Measurements from ENCODE around the gene IL13.

Gene IL13

DNA sequence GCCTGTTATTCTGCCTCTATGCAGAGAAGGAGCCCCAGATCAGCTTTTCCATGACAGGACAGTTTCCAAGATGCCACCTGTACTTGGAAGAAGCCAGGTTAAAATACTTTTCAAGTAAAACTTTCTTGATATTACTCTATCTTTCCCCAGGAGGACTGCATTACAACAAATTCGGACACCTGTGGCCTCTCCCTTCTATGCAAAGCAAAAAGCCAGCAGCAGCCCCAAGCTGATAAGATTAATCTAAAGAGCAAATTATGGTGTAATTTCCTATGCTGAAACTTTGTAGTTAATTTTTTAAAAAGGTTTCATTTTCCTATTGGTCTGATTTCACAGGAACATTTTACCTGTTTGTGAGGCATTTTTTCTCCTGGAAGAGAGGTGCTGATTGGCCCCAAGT is 15.5 kb downstream of the IL13 start:
- no peak for DNase-seq

DNA sequence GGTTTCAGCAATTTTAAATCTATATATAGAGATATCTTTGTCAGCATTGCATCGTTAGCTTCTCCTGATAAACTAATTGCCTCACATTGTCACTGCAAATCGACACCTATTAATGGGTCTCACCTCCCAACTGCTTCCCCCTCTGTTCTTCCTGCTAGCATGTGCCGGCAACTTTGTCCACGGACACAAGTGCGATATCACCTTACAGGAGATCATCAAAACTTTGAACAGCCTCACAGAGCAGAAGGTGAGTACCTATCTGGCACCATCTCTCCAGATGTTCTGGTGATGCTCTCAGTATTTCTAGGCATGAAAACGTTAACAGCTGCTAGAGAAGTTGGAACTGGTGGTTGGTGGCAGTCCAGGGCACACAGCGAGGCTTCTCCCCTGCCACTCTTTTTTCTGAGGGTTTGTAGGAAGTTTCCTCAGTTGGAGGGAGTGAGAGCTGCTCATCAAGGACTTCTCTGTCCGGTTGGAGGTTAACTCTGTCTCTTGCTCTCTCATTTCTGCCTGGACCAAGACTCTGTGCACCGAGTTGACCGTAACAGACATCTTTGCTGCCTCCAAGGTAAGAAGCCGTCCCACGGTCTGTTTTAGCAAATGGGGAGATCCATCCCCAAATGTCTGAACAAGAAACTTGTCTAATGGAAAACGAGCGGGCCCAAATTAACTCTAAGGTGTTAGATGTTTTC is 16.1 kb downstream of the IL13 start, which contains the start of gene IL4:
TSS of gene IL4 (plus strand) at position 51 of the 692 bp plus-strand sequence. CDS start at position 113, 62 bp downstream.
- no peak for DNase-seq

DNA sequence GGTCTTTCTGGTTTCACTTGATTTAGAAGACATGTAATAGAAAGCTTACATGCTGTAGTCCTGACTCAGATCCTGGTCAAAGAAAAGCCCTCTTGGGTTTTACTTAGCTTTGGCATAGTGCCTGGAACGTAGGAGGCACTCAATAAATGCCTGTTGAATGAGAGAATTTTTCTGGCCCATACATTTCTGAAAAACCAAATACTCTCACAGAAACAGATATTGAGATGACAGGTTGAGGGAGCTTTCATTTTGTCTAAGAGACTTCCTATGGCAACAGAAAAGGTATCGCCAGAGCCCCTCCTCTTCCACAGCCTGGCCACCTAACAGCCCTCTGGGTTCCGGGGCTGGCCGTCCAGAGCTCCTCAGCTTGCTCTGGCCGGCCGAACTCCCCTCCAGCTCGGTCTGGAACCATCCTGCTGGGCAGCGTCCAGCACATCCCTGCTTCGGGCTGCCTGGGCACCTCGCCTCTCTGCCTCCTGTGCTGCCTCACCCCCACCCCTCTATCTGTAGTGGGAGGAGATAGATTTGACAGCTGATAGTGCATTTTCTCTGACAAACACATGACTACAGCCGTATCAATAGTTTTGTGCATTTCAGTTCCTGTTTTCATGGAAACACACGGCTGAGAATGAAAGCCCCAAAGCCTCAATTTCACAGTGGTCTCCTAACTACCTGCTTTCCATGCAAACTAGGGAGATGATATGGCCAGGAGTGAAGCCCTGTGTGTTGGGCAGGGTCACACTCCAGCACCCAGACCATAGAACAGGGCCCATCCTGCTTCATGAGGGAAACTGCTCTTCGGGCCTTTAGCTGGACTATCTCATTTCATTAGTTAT is 16.9 kb downstream of the IL13 start:
- DNase-seq, result no peak

DNA sequence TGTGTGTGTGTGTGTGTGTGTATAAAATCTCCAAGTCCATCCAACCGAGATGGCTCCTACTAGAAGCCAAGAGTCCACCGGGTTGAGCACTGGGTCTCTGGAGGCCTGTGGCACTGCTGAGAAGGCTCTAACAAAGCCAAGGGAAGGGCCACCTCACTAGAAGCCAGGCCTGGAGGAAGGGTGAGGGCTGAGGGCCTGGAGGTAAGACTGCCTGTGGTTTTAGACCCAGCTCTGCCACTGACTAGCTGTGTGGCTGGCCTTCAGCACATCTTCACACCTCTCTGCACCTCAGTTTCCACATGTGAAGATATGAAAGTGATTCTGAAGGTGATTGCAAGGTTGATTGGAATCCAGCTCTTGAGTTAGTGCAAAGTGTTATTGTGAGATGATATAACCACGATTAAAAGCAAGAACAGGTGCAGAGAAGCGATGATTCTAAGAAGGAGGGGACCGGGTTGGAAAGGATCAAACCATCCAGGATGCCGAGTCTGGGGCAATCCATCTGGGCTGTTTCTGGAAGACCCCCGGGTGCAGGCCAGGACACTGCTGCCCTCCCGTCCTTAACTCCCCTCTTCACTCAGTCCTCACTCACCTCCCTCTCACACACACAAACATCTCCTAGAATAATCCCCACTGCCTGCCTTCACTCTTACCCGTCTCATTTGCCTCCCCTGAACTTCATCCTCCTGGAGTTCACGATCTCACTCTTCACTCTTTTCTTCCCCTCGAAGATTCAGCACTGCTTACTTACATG is 18.1 kb downstream of the IL13 start:
- DNase-seq, result no peak

DNA sequence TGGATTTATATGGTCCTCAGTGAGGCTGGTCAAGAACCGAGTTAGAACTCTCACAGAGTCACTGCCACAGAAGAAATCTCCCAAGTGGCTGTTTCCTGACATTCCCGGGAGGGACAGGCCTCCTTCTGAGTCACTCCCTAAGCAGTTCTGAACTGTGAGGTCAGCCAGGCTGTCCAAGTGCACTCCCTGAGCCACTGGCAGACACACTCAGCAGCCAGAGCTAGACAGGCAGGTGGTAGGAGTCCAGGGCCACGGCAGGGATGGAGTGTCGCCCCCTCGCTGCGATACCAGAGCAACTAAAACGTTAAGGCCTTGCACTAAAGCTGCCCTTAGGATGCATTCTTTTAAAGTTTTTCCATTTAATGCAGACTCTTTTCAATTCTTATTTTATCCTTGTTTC is 19.2 kb downstream of the IL13 start:
- DNase-seq, result no peak

DNA sequence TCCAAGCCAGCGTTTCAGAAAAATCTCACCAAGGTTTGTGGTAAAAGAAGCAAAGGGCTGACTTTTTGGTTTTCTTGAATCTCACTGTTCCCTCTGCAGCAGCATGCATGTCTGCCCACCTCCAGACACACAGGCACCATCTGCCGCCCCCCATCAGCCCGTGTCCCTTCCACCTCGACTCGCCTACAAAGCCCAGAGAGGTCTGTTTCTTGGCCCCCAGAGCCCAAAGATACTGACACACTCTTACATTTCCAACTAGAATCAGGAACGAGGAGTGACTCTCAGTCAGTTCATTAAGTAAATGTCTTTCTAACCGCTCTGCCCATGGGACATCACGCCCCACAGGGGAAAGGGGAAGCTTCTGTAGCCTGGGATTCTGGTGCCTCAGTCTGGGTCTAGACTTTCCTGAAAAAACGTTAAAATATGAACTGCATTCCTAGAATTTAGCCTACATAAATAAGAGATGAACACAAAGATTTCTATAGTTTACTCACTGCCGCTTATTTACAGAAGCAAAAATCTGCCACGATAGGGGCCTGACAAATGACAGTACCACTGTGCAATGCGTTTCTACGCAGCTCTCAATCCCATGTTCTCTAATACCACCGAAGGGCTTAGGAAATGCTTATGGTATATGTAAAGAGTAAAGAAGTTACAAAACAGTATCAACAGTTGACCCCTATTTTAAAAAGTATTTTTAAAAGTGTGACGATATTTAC is 19.9 kb downstream of the IL13 start:
- no peak for DNase-seq

DNA sequence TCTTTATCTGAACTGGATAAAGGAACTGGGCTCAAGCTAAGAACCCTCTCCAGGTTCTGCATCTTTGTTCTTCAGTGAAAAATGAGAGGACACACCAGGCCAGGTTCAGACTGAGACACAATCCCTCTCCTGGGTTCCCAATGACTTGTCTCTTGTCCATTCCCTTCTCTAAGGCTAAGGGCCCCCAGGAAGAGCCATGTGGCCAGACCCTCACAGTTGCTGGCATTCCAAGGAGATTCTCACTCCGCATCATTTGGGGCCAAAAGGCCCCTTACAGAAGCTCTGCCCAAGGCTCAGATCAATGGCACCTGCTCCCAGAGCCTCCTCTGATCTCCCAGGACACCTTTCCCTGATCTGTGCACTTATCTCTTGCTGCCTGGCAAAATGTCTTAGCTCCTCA is 20.8 kb downstream of the IL13 start:
- no peak for DNase-seq

DNA sequence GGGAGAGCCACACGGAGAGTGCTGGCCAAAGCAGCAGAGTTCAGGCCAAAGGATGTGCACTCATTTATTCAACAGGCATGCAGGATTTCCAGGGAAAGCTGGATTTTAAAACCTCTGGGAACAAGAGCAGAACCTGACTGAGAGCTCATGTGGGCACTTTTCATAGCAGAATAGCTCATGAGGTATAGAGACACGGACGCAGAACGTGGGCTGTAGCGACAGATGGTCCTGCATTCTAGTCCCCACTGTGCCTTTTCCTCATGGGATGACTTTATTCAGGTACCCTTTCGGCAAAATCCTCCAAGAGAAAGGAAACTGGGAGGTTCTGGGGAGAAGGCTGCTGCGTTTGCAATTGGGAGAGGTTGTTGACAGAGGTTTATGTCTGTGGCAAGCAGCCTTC is 21.2 kb downstream of the IL13 start:
- no peak for DNase-seq

DNA sequence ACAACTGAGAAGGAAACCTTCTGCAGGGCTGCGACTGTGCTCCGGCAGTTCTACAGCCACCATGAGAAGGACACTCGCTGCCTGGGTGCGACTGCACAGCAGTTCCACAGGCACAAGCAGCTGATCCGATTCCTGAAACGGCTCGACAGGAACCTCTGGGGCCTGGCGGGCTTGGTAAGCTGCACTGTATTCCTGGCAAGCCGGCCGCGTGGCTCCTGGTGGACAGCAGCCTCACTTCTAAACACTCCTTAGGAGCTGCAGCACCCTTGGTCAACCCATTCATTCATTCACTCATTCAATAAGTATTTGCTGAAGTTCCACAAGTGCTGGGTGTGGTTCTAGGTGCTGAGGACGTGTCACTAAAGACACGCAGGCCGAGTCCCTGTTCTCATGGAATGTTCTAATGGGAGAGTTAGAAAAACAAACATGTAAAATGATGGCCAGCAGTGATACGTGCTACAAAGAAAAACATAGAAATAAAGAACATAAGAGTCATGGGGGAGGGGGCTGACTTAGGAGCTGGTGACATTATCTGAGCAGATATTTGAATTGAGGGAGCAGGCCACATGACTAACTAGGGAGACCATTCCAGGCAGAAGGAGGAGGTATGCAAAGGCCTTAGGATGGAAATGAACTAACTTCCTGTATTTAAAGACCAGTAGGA is 21.9 kb downstream of the IL13 start:
- no peak for DNase-seq

DNA sequence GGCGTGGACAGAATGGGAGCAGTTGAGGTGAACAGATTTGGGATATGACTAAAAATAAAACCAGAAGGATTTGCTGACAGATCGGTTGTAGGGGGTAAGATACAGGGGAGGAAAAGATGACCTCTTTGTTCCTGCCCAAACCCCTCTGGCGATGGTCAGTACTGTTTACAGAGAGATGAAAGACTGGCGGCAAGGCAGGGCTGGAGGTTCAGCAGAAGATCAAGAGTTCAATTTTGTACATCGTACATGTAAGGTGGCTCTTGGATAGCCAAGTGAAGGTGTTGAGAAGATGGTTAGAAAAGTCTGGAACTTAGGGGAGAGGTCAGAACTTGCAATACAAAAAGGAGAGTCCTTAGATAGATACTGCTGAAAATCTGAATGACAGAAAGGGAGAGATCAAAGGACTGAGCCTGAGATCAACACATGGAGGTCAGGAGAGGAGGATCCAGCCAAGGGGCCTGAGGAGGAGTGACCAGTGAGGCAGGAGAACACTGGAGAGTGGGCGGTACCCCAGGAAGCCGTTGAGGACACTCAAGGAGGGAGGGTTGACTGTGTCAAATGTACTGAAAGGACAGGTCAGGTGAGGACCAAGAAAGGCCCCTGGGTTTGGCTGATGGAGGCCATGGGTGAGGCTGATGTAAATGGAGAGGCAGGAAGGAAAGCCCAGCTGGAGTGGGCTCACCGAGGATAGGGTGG is 23.0 kb downstream of the IL13 start:
- DNase-seq, result no peak

DNA sequence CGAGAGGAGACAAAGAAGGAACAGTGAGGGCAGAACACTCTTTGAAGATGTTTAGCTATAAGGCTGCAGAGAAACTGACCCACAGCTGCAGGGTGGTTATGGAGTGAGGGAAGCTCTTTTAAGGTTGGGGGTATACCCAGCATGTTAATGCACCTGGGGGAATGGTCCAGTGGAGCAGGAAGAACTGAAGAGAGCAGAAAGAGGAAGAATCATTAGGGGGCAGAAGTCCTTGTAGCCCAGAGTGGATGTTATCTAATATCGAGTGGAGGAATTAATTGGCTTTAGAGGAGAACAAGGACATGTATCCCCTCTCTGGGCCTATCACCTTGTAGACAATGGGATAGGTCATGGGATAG is 23.5 kb downstream of the IL13 start:
- no peak for DNase-seq

DNA sequence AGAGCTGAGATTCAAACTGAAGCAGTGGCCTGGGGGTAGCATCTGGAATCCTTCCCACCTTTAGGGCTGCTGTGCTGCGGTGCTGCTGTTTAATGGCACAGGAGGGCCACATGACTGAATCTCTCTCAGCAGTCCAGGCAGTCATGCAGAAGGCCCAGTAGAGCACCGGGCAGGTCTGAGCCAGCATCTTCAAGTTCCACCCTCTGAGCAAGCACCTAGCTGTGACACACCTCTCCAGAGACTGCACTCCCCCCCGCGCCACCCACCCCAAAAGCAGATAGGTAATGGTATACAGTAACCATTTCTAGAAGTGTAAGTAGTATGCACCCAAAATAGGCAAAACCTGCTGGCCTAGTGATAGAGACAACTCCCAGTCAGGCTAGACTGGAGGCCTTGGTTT is 24.0 kb downstream of the IL13 start:
- no peak for DNase-seq

DNA sequence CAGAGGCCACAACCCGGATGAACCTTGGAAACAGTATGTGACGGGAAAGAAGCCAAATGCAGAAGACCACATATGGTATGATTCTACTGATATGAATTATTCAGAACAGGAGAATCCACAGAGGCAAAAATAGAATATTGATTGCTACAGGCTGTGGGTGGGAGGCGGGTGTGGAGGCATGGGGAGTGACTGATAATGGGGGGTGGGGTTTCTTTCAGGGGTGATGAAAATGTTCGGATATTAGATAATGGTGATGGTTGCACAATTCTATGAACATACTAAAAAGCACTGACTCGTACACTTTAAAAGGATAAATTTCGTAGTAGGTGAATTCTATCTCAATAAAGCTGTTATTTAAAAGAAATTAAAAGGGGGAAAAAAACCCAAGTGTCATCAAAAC is 26.5 kb downstream of the IL13 start:
- DNase-seq, result no peak

DNA sequence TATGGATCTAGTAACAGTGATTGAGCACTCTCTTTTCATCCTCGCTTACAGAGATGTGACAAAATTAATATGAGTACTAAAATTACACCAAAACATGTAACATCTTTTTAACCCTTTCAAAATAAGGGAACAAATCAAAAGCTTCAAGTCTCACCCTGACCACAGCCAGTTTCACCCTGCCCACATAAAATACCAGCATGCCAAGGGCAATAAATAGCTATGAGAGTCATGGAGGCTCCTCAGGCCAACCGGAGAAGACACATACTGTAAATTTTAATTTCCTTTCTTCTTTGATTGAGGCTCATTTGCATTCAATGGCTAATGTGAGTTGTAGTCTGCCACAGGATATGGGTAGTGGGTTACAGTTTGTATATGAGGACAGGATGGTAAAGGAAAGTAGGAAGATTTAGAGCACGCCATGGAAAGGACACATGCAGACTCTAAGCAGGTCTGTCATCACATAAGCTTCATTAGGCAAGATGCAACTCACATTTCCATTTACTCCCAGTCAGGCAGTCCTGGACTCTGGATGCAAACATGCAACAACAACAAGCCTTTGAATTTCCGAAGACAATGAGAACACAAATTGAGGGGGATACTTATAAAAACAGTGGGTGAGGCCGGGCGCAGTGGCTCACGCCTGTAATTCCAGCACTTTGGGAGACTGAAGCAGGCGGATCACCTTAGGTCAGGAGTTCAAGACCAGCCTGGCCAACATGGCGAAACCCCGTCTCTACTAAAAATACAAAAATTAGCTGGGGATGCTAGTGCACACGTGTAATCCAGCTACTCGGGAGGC is 27.1 kb downstream of the IL13 start:
- DNase-seq, result no peak

DNA sequence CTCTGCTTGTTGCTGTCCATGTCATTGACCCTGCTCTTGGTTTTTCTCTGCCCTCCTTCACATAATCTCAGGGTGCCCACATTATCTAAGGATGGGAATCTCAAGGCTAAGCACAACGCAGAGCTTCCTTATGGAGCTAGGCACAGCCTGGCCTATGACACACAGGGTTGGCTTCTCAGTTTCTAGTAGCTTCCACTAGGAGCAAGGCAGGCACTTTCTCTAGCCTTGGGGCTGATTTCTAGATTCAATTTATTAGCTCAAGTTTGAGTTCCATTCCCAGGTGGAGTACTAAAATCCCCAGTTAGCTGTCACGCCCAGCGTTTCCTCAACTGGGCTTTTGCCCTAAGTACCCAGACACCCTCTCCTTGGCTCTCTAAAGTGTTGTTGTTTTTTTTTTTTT is 28.2 kb downstream of the IL13 start:
- no peak for DNase-seq

DNA sequence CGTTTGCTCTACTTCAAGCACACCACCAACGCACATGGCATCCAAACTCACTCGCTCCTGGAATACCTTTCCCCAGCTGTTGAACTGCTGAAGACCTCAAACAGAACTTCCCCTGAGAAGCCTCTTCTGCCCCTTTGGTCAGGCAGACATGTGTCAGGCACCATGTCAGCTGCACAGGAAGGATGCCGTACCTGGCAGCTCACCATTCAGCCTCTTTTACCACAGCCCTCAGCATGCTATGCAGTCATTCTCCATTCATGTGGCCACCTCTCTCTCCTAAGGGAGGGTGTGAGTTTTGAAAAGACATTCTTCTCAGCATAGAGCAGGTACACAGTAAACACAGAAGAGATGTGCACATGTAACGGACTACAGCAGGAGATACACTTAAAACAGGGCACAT is 30.0 kb downstream of the IL13 start:
- DNase-seq, result no peak

DNA sequence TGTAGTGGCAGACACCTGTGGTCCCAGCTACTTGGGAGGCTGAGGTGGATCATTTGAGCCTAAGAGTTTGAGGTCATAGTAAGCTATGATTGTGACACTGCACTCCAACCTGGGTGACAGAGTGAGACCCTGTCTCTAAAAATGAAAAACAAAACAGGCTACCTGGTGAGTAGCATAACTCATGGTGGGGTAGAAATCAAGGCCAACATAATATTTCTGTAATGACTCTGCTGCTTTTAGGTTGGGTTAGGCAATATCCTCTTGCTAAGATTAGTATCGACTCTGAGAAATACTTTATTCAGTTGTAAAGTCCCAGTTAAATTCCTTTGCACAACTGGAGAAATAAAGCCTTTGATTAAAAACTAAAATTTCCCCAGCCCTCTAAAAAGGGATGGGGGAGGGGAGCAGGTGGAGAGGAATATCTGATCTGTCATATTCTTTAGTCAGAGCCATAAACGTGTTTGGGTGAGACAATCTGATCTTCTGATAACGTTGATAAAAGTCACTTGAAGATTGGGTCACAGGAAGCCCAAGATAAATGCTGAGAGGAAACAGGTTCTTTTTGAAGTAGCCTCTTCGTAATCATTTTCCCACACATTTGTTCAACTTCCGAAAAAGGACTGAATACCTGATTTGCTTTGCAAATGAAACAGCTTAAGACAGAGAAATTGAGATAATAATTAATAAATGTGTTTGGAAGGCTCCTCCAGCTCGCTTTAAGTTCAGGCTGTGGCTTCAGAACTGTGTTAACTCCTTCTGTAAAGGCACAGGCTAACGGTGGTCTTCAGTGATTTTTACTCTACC is 30.8 kb downstream of the IL13 start:
- no peak for DNase-seq

DNA sequence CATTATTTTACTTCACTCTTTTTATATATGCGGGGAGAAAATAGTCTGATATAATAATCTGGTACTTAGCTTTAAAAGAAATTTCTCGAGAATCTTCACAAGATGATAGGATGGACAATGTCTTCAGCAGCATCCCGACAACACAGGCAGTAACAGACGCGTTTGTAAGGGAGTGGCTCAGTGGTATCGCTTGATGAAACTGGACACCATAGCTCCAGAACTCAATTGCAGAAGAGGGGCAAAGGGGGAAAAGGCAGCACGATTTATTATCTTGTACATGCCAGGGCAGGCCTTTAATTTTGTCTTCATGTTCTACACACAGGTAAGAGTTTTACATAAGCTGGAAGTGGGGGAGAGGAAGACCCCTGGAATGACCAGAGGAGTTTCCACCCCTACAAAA is 31.5 kb downstream of the IL13 start:
- DNase-seq, result no peak

DNA sequence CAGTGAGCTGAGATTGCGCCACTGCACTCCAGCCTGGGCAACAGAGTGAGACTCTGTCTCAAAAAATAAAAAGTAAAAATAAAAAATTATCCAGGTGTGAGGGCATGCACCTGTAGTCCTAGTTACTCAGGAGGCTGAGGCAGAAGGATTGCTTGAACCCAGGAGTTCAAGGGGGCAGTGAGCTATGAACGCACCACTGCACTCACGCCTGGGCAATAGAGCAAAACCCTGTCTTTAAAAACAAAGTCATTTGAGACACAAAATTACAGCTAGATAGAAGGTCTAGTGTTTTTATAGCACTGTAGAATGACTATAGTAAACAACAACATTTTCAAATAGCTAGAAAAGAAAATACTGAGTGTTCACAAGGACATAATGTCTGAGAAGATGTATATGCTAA is 32.2 kb downstream of the IL13 start:
- DNase-seq, result no peak
